Measurements from ENCODE around the gene LAMTOR4.

- TF ChIP-seq POLR2AphosphoS5 (IDR thresholded peaks at IDR 0.05) (no peak), POLR2A (IDR thresholded peaks at IDR 0.05; ENCODE audit: low read depth) (no peak)
- TF ChIP-seq, protein P1, sequence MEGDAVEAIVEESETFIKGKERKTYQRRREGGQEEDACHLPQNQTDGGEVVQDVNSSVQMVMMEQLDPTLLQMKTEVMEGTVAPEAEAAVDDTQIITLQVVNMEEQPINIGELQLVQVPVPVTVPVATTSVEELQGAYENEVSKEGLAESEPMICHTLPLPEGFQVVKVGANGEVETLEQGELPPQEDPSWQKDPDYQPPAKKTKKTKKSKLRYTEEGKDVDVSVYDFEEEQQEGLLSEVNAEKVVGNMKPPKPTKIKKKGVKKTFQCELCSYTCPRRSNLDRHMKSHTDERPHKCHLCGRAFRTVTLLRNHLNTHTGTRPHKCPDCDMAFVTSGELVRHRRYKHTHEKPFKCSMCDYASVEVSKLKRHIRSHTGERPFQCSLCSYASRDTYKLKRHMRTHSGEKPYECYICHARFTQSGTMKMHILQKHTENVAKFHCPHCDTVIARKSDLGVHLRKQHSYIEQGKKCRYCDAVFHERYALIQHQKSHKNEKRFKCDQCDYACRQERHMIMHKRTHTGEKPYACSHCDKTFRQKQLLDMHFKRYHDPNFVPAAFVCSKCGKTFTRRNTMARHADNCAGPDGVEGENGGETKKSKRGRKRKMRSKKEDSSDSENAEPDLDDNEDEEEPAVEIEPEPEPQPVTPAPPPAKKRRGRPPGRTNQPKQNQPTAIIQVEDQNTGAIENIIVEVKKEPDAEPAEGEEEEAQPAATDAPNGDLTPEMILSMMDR (IDR thresholded peaks at IDR 0.05) = no peak
Observed at GRCh38 chr7:100157069-100157333, 8.3 kb downstream of the LAMTOR4 start.

All from esophagus muscularis mucosa (tissue), 3 donors.